Mucosa of gallbladder (tissue), 1 donor: ENCODE data around the gene DNAH5. TPM values are rescaled to one million over a fixed set of nuclear protein-coding genes. Genes with fewer than 3 reads are reported as not detected.

Experiments
- total RNA-seq: library from RNA; stranded (reverse); gene quantifications from one replicate; pipeline ENCODE4 v1.2.1, GENCODE V29; 2021
- donor health status: DM: no; HTN: no; CAD: no.

Gene DNAH5
- total RNA-seq, 1 donor from 2014 or later = 1.8 TPM

Other genes starting within 250 kb of the DNAH5 start
- 111 TPM for gene TRIO, start 198.7 kb upstream of the DNAH5 start, total RNA-seq